Panc1 (cell line): ENCODE results near the gene RUFY2. TPM values are rescaled to one million over a fixed set of nuclear protein-coding genes. Genes with fewer than 3 reads are reported as not detected.

Experiments used
- ATAC-seq: fragments of 200-7000 bp; cut with Tn5 transposase; 2 replicates; pipeline ENCODE4 v1.9.1; 2020; ENCODE audit warnings: mild to moderate bottlenecking, moderate library complexity
- BruUV-seq: library from RNA; stranded (reverse); fragments of 400-500 nt; replicated peaks from 2 replicates; lab custom pipeline; 2021; lab: Mats Ljungman, UMichigan
- CTCF ChIA-PET: fragments of 300-600 bp; sonication (Branson Sonifier 250); formaldehyde crosslinking; loops from one replicate; lab custom pipeline; 2022; ENCODE audit warnings: antibody characterized with exemption; lab: Charles Lee
- POLR2A ChIA-PET: fragments of 300-600 bp; sonication (Branson Sonifier 250); formaldehyde crosslinking; loops from one replicate; lab custom pipeline; 2022; ENCODE audit warnings: antibody characterized with exemption; lab: Charles Lee
- DNase-seq: peaks from one replicate; pipeline ENCODE4 v3.0.0-alpha.2; 2010; ENCODE audit warnings: low read depth, low spot score
- H3K27ac ChIP-seq: 2 replicates; pipeline ENCODE4 v1.5.1; 2011; ENCODE audit warnings: mild to moderate bottlenecking, low read length, inconsistent platforms
- H3K27me3 ChIP-seq: fragments of 200-500 bp; sonication (Bioruptor generic); 2 replicates; pipeline ENCODE4 v1.6.0; 2014; ENCODE audit warnings: low read length, inconsistent platforms; ENCODE audit not compliant: control insufficient read depth, insufficient read depth
- H3K36me3 ChIP-seq: fragments of 200-500 bp; sonication (Bioruptor generic); 2 replicates; pipeline ENCODE4 v1.5.1; 2014; ENCODE audit warnings: inconsistent platforms, mild to moderate bottlenecking, low read length, moderate library complexity; ENCODE audit not compliant: control insufficient read depth, insufficient read depth
- H3K4me1 ChIP-seq: 2 replicates; pipeline ENCODE4 v1.5.1; 2011; ENCODE audit warnings: inconsistent platforms, mild to moderate bottlenecking, low read length, moderate library complexity; ENCODE audit not compliant: control insufficient read depth, insufficient read depth
- H3K4me3 ChIP-seq, 2 experiments: 2 replicates each; pipeline ENCODE4 v1.5.1; 2011 to 2012; ENCODE audit warnings: low read depth in 2 of 2, low read length in 2 of 2, mild to moderate bottlenecking in 2 of 2, inconsistent platforms in 1 of 2, moderate library complexity in 1 of 2
- H3K9me3 ChIP-seq: fragments of 200-500 bp; sonication (Bioruptor generic); 2 replicates; pipeline ENCODE4 v1.5.1; 2014; ENCODE audit warnings: low read depth, mild to moderate bottlenecking, inconsistent platforms, low read length, moderate library complexity; ENCODE audit not compliant: control insufficient read depth, insufficient read depth
- CTCF ChIP-seq: fragments of 450-650 bp; IDR thresholded peaks from 2 replicates; pipeline ENCODE4 v1.5.1; 2017; ENCODE audit warnings: mild to moderate bottlenecking
- POLR2AphosphoS5 ChIP-seq: IDR thresholded peaks from 2 replicates; pipeline ENCODE4 v1.6.1; 2012; ENCODE audit warnings: mild to moderate bottlenecking, low read depth, low read length, moderate library complexity
- SIN3A ChIP-seq: IDR thresholded peaks from 2 replicates; pipeline ENCODE4 v1.6.1; 2012; ENCODE audit warnings: low read depth, mild to moderate bottlenecking, low read length, moderate library complexity, borderline replicate concordance; ENCODE audit not compliant: insufficient read depth
- TCF7L2 ChIP-seq: IDR thresholded peaks from 2 replicates; pipeline ENCODE4 v1.6.1; 2011; ENCODE audit warnings: mild to moderate bottlenecking, low read depth, low read length, inconsistent platforms
- in situ Hi-C: cut with HindIII; loops from 2 replicates; pipeline ENCODE4 v1.10.0; 2016; ENCODE audit warnings: low sequenced_read_pairs, low pct_unique_long_range_greater_than_20kb
- intact Hi-C: fragments of 100-400 bp; cut with micrococcal nuclease; formaldehyde crosslinking; loops from one replicate; pipeline ENCODE4 v1.10.0; 2022; ENCODE audit not compliant: unreplicated experiment
- total RNA-seq: library from RNA; stranded (reverse); gene quantifications from one replicate; pipeline ENCODE4 v1.2.1, GENCODE V29; 2021; ENCODE audit not compliant: unreplicated experiment
- TF ChIP-seq, protein P1 (sequence below), 2 experiments: IDR thresholded peaks; 2 replicates each; pipeline ENCODE4 v1.6.1; 2011 to 2012; ENCODE audit warnings: low read depth in 2 of 2, control low read depth in 1 of 2, low read length in 1 of 2, mild to moderate bottlenecking in 1 of 2, moderate library complexity in 1 of 2; ENCODE audit not compliant: insufficient read depth in 1 of 2

RUFY2 gene
- total RNA-seq, 1 experiment from 2014 or later, result 25.1 TPM

GRCh38 chr10:68345621-68346020 lies 61.5 kb downstream of the RUFY2 start:
- BruUV-seq, result no TSS peak
- ChIA-PET POLR2A (interaction anchor here (0.5 to 0.6 kb wide), 3 partner anchors 10 to 933 kb away, joined by 3 to 7 read pairs (median 4); no protein-coding TSS in a partner anchor), CTCF (no interaction called here)
- DNase-seq, result no peak
- Histone ChIP-seq H3K27ac (no peak overlapping the region), H3K36me3 (peaks cover 53% of the 10 kb centered on the region), H3K4me1 (no peaks in the 10 kb centered on the region; the same call in 1 of the 2 replicates), H3K4me3 (no peak overlapping the region), H3K27me3 (no peaks in the 10 kb centered on the region), H3K9me3 (no peaks in the 10 kb centered on the region)
- ATAC-seq, result no peak
- in situ Hi-C loops, result no loop called here
- no peak for TF ChIP-seq TCF7L2
- no peak for TF ChIP-seq POLR2AphosphoS5
- TF ChIP-seq CTCF, result no peak
- no peak for TF ChIP-seq SIN3A
- TF ChIP-seq, protein P1, sequence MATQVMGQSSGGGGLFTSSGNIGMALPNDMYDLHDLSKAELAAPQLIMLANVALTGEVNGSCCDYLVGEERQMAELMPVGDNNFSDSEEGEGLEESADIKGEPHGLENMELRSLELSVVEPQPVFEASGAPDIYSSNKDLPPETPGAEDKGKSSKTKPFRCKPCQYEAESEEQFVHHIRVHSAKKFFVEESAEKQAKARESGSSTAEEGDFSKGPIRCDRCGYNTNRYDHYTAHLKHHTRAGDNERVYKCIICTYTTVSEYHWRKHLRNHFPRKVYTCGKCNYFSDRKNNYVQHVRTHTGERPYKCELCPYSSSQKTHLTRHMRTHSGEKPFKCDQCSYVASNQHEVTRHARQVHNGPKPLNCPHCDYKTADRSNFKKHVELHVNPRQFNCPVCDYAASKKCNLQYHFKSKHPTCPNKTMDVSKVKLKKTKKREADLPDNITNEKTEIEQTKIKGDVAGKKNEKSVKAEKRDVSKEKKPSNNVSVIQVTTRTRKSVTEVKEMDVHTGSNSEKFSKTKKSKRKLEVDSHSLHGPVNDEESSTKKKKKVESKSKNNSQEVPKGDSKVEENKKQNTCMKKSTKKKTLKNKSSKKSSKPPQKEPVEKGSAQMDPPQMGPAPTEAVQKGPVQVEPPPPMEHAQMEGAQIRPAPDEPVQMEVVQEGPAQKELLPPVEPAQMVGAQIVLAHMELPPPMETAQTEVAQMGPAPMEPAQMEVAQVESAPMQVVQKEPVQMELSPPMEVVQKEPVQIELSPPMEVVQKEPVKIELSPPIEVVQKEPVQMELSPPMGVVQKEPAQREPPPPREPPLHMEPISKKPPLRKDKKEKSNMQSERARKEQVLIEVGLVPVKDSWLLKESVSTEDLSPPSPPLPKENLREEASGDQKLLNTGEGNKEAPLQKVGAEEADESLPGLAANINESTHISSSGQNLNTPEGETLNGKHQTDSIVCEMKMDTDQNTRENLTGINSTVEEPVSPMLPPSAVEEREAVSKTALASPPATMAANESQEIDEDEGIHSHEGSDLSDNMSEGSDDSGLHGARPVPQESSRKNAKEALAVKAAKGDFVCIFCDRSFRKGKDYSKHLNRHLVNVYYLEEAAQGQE (IDR thresholded peaks at IDR 0.05; ENCODE audit: insufficient read depth in 1 of 2, low read depth in 2 of 2, low read length in 1 of 2), result no peak
- intact Hi-C loops, result no loop called here

DNA sequence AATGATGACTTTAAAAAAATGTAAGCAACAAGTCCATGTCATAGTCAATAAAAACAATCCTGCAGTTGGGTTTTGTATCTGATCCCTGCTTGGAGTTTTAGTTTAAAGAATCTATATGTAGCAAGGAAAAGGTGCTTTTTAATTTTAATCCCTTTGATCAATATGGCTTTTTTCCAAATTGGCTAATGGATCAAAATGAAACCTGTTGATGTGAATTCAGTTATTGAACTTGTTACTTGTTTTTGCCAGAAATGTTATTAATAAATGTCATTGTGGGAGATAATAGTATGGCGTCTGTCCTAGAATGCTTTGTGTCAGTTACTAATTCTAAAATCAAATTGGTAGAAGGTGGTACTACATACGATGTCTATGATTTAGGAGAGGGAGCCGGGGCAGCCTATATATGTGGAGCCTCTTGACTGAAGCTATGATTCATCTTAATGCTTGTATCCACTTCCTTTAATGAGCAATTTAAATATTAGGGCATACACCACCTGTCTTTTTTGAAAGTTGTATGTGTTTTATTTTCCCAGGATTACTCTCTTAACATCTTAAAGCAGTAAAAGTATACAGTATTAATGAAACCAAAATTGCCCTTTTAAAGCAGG lies 64.1 kb downstream of the RUFY2 start:
- CTCF ChIA-PET, result no interaction called here
- BruUV-seq, result no TSS peak
- intact Hi-C loops, result no loop called here

More for the DNA sequence above, 64.1 kb downstream of the RUFY2 start:
- Histone ChIP-seq H3K4me1 (peaks cover 2% of the 10 kb centered on the region; the same call in 1 of the 2 replicates), H3K4me3 (no peak overlapping the region), H3K36me3 (peaks cover 74% of the 10 kb centered on the region), H3K27ac (no peak overlapping the region), H3K9me3 (no peaks in the 10 kb centered on the region), H3K27me3 (no peaks in the 10 kb centered on the region)
- TF ChIP-seq TCF7L2 (no peak), POLR2AphosphoS5 (no peak), CTCF (no peak), SIN3A (no peak)
- TF ChIP-seq, protein P1 (IDR thresholded peaks at IDR 0.05; ENCODE audit: insufficient read depth in 1 of 2, low read depth in 2 of 2, low read length in 1 of 2), result no peak
- POLR2A ChIA-PET, result interaction anchor here (0.9 kb wide), 1 partner anchor 19 kb away, joined by 3 read pairs; no protein-coding TSS in a partner anchor
- ATAC-seq (no peak), DNase-seq (no peak)
- in situ Hi-C loops, result no loop called here
